Gastrocnemius medialis (tissue), 4 donors: ENCODE data around the gene ZNF480. TPM values are rescaled to one million over a fixed set of nuclear protein-coding genes. Genes with fewer than 3 reads are reported as not detected.
"Not testable (repeated sequence)": the region's sequence is repeated elsewhere in the genome, so short reads cannot be mapped to it uniquely, and the experiment has no call there.

Experiments
- ATAC-seq, 2 donors: fragments of 150-250 bp; one replicate each; pipeline ENCODE4 v1.9.1; 2016
- DNase-seq, 2 donors: peaks; one replicate each; pipeline ENCODE4 v3.0.0-alpha.2; 2019
- H3K27ac ChIP-seq, 4 donors: fragments of 200-600 bp; sonication (generic); 1 replicate in 1 of 4; 2 replicates in 3 of 4; pipeline ENCODE4 v1.5.1; 2016 to 2018; ENCODE audit warnings: mild to moderate bottlenecking in 2 of 4, moderate library complexity in 1 of 4
- H3K27me3 ChIP-seq, 3 donors: fragments of 200-600 bp; sonication (generic) in 2 of 3; 1 replicate in 1 of 3; 2 replicates in 2 of 3; pipeline versions ENCODE4 v1.5.1 to v1.6.0; 2016 to 2019; ENCODE audit warnings: mild to moderate bottlenecking in 1 of 3, moderate library complexity in 1 of 3
- H3K36me3 ChIP-seq, 2 donors: fragments of 200-600 bp; sonication (generic) in 1 of 2; one replicate each; pipeline ENCODE4 v1.5.1; 2017 to 2018
- H3K4me1 ChIP-seq, 2 donors: fragments of 200-600 bp; sonication (generic) in 1 of 2; one replicate each; pipeline ENCODE4 v1.5.1; 2016 to 2017; ENCODE audit warnings: mild to moderate bottlenecking in 2 of 2
- H3K4me3 ChIP-seq, 4 donors: fragments of 200-600 bp; sonication (generic) in 3 of 4; 1 replicate in 1 of 4; 2 replicates in 3 of 4; pipeline ENCODE4 v1.5.1; 2016 to 2019; ENCODE audit warnings: mild to moderate bottlenecking in 2 of 4
- H3K9me3 ChIP-seq, 3 donors: fragments of 200-600 bp; sonication (generic) in 2 of 3; 1 replicate in 1 of 3; 2 replicates in 2 of 3; pipeline ENCODE4 v1.5.1; 2016 to 2019
- POLR2A ChIP-seq, 2 donors: fragments of 450-650 bp; IDR thresholded peaks; one replicate each; pipeline ENCODE4 v1.6.1; 2017; ENCODE audit warnings: antibody characterized with exemption in 2 of 2, mild to moderate bottlenecking in 2 of 2, moderate library complexity in 2 of 2
- in situ Hi-C, 4 donors: fragments of 200-750 bp; cut with MboI; loops; one replicate each; pipeline versions ENCODE4 v1.15.0 to v1.8.0; 2017; ENCODE audit warnings: low sequenced_read_pairs in 4 of 4
- intact Hi-C: fragments of 100-400 bp; cut with DNase I; formaldehyde crosslinking; loops from one replicate; pipeline ENCODE4 v1.15.1; 2023; ENCODE audit warnings: low total_unique reads
- total RNA-seq, 4 donors: library from RNA; depleted of rRNA; stranded (reverse); fragments of >200 nt; gene quantifications; one replicate each; pipeline versions ENCODE4 v1.1.0 to v1.2.3, GENCODE V29; 2016
- TF ChIP-seq, protein P1 (sequence below), 5 experiments: fragments of 450-650 bp in 3 of 5; fragments of 200-600 bp in 2 of 5; sonication (generic) in 2 of 5; IDR thresholded peaks in 4 of 5; conservative IDR thresholded peaks in 1 of 5; 1 replicate in 4 of 5; 2 replicates in 1 of 5; pipeline ENCODE4 v1.5.1; 2016 to 2019; ENCODE audit warnings: antibody characterized with exemption in 5 of 5, mild to moderate bottlenecking in 3 of 5, moderate library complexity in 3 of 5

Gene ZNF480
- total RNA-seq, 4 donors from 2014 or later = 3.8 to 7.4 (median 6.0) TPM

DNA sequence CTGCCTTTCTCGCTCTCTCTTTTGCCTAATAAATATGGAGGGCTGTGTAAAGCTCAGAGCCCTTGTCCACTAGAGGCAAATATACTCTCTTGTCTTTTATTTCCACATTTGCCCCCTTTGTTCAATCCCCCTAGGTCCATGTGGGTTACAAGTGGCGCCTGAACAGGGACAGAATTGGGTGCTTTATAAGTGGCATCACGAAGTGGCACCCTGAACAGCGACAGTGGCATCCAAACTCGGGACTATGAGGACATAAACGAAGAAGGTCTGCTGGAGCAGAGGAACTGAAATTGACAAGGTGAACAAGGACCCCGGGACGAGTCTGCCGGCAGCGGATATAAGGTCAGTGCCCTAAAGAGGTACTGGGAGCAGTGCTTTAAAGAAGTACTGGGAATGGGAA lies 34.8 kb downstream of the ZNF480 start:
- Histone ChIP-seq H3K27me3 (no peaks in the 10 kb centered on the region), H3K9me3 (peaks cover 6 to 44% (median 19%) of the 10 kb centered on the region in 3 donors), H3K36me3 (no peaks in the 10 kb centered on the region), H3K27ac (no peak overlapping the region), H3K4me1 (peaks cover 1 to 2% of the 10 kb centered on the region in 2 donors), H3K4me3 (peak overlapping the region in 1 of 4 donors; percentile 43)
- TF ChIP-seq POLR2A (IDR thresholded peaks at IDR 0.05) = no peak
- TF ChIP-seq, protein P1, sequence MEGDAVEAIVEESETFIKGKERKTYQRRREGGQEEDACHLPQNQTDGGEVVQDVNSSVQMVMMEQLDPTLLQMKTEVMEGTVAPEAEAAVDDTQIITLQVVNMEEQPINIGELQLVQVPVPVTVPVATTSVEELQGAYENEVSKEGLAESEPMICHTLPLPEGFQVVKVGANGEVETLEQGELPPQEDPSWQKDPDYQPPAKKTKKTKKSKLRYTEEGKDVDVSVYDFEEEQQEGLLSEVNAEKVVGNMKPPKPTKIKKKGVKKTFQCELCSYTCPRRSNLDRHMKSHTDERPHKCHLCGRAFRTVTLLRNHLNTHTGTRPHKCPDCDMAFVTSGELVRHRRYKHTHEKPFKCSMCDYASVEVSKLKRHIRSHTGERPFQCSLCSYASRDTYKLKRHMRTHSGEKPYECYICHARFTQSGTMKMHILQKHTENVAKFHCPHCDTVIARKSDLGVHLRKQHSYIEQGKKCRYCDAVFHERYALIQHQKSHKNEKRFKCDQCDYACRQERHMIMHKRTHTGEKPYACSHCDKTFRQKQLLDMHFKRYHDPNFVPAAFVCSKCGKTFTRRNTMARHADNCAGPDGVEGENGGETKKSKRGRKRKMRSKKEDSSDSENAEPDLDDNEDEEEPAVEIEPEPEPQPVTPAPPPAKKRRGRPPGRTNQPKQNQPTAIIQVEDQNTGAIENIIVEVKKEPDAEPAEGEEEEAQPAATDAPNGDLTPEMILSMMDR (IDR thresholded peaks at IDR 0.05 in 4 of 5, conservative IDR thresholded peaks at IDR 0.05 in 1 of 5) = no peak
- DNase-seq (no peak), ATAC-seq (no peak)
- intact Hi-C loops = no loop called here
- in situ Hi-C loops = no loop called here

DNA sequence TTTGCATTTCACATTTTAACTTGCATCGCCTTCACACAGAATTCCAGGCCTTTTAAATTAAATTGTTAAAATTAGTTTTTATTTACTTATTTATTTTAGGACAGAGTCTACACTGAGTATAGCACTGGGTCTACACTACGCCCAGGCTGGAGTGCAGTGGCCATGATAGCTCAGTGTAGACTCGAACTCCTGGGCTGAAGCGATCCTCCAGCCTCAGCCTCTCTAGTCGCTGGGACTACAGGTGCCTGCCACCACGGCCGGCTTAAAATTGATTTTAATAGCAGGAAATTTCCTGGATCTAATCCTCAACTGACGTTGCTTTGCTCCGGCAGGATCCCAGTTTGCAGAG lies 38.8 kb downstream of the ZNF480 start:
- peak overlapping the region; percentile 72 to 81 (median 78) for H3K27ac ChIP-seq

DNA sequence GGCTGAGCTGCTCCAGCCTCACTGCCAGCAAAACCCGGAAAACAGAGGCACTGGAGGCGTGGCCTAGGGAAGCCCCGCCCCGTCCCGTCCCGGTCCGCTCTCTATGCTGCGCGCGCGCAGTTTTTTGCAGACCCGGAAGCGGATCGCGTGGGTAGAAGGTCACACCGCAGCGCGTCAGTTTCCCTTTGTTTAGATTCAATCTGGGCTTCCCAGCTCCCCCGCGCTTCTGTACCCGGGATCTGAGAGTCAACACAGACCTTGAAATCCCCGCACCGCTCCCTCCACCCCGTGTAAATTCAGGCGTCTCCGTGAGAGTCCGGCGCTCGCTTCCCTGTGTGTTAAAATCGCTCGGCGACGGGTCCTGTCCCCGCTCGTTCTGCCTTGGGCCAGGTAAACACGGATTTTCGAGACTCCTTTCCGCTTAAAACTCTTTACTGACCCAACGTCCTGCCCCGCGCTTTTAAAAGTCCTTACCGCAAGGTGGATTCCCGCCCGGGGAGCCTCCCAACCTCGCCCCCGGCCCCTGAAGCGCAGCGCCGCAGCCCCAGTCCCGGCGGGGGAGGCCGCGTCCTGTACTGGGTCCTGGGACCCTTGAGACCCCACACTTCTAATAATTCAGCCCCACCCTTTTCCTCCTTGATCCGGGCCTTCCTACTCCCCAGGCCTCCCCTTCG lies 39.3 kb downstream of the ZNF480 start, which contains the start of gene ZNF610:
Gene ZNF610 (plus strand): TSS at position 127 of the 674 bp plus-strand sequence. CDS start 12,930 bp downstream, outside the sequence.
- peak within 1 kb of the TSS; percentile 72 to 81 (median 78) for H3K27ac ChIP-seq
- peaks cover 6 to 8% of the 10 kb centered on the region in 2 donors for H3K4me1 ChIP-seq
- peaks cover 6 to 28% (median 13%) of the 10 kb centered on the region in 3 donors for H3K9me3 ChIP-seq
- no peaks in the 10 kb centered on the region for H3K27me3 ChIP-seq
- ATAC-seq = peak; percentile 94 to 99
- no peaks in the 10 kb centered on the region for H3K36me3 ChIP-seq
- peak within 1 kb of the TSS; percentile 76 to 95 (median 90) for H3K4me3 ChIP-seq
- TF ChIP-seq POLR2A (IDR thresholded peaks at IDR 0.05) = peak in 1 of 2 donors; percentile 46
- TF ChIP-seq, protein P1 (IDR thresholded peaks at IDR 0.05 in 4 of 5, conservative IDR thresholded peaks at IDR 0.05 in 1 of 5) = no peak
- peak; percentile 70 to 73 for DNase-seq
- intact Hi-C loops (loop anchor here (1.0 kb wide), 2 partner anchors 33 to 39 kb away; partner anchors contain the start of genes ZNF480 and ZNF880), in situ Hi-C loops (no loop called here)

More for the DNA sequence above, 38.8 kb downstream of the ZNF480 start:
- Histone ChIP-seq H3K27me3 (no peaks in the 10 kb centered on the region), H3K4me1 (peaks cover 6 to 8% of the 10 kb centered on the region in 2 donors), H3K36me3 (no peaks in the 10 kb centered on the region), H3K4me3 (peak overlapping the region; percentile 76 to 95 (median 90)), H3K9me3 (peaks cover 6 to 33% (median 16%) of the 10 kb centered on the region in 3 donors)
- ATAC-seq (no peak), DNase-seq (no peak)
- in situ Hi-C loops = no loop called here
- intact Hi-C loops = loop anchor here (1.0 kb wide), 2 partner anchors 34 to 38 kb away; partner anchors contain the start of genes ZNF480 and ZNF880
- TF ChIP-seq, protein P1 (IDR thresholded peaks at IDR 0.05 in 4 of 5, conservative IDR thresholded peaks at IDR 0.05 in 1 of 5) = no peak
- TF ChIP-seq POLR2A (IDR thresholded peaks at IDR 0.05) = no peak

DNA sequence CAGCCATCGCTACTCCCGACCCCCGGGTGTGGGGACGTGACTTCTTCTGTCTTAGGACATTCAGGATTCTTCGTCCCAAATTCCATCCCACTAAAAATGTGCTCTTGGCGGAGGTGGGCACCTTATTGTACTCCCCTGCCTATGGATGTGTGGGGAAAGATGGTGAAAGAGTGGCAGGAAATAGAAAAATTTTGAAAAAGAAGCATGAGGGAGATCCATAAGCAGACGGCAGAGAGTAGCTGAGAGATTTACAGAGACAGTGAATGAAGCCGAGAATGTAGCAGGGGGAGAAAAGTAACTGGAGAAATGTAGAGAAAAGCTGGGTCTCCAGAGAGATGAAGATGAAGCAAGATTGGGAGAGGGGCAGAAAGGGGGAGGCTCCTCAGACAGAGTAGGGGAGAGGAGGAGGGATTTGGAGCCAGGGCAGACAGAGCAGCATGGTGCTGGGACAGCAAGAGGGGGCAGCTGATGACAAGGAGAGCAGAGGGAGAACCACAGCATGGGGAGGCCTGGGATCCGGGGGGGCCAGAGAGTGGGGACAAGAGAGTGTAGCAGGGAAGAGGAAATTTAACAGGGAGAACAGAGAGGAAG lies 39.9 kb downstream of the ZNF480 start:
- Histone ChIP-seq H3K4me1 (peaks cover 6 to 8% of the 10 kb centered on the region in 2 donors), H3K4me3 (peak overlapping the region; percentile 76 to 95 (median 90)), H3K36me3 (no peaks in the 10 kb centered on the region), H3K9me3 (peaks cover 0 to 22% (median 7%) of the 10 kb centered on the region in 3 donors), H3K27me3 (no peaks in the 10 kb centered on the region), H3K27ac (peak overlapping the region; percentile 72 to 81 (median 78))
- ATAC-seq = no peak
- no peak for TF ChIP-seq POLR2A (IDR thresholded peaks at IDR 0.05)
- TF ChIP-seq, protein P1 (IDR thresholded peaks at IDR 0.05 in 4 of 5, conservative IDR thresholded peaks at IDR 0.05 in 1 of 5) = no peak
- DNase-seq = no peak
- intact Hi-C loops = loop anchor here (1.0 kb wide), 2 partner anchors 32 to 40 kb away; partner anchors contain the start of genes ZNF480 and ZNF880
- in situ Hi-C loops = no loop called here

DNA sequence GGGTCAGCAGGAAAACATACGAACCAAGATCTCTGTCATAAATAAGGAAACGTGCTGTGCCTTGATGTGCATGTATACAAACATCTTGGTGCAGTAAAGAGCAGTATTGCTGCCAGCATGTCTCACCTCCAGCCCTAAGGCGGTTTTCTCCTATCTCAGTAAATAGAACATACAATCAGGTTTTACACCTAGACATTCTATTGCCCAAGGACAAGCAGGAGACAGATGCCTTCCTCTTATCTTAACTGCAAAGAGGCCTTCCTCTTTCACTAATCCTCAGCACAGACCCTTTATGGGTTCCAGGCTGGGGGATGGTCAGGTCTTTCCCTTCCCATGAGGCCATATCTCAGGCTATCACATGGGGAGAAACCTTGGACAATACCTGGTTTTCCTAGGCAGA lies 42.1 kb downstream of the ZNF480 start:
- H3K36me3 ChIP-seq, H3K4me3 ChIP-seq, H3K27ac ChIP-seq, H3K9me3 ChIP-seq, H3K27me3 ChIP-seq, in situ Hi-C loops, ATAC-seq, DNase-seq, intact Hi-C loops, H3K4me1 ChIP-seq: not testable (repeated sequence)
